Left lung (tissue), 14 donors: ENCODE data around the gene CYSLTR1. TPM values are rescaled to one million over a fixed set of nuclear protein-coding genes. Genes with fewer than 3 reads are reported as not detected.

ENCODE experiments used
- ATAC-seq: fragments of 200-7000 bp; cut with Tn5 transposase; one replicate; pipeline ENCODE4 v1.9.1; 2020; ENCODE audit warnings: moderate library complexity
- DNase-seq, 4 donors: peaks; one replicate each; pipeline ENCODE4 v3.0.0-alpha.2; 2013 to 2020
- H3K27ac ChIP-seq, 2 donors: fragments of 200-600 bp; sonication (generic) in 1 of 2; one replicate each; pipeline versions ENCODE4 v1.5.0 to v1.8.0; 2020 to 2021
- H3K27me3 ChIP-seq, 2 donors: fragments of 200-600 bp; sonication (generic) in 1 of 2; one replicate each; pipeline versions ENCODE4 v1.5.0 to v1.8.0; 2020 to 2021
- H3K36me3 ChIP-seq, 2 donors: fragments of 200-600 bp; sonication (generic) in 1 of 2; one replicate each; pipeline versions ENCODE4 v1.5.0 to v1.8.0; 2020 to 2021
- H3K4me1 ChIP-seq, 2 donors: fragments of 200-600 bp; one replicate each; pipeline ENCODE4 v1.8.0; 2021
- H3K4me3 ChIP-seq, 2 donors: fragments of 200-600 bp; sonication (generic) in 1 of 2; one replicate each; pipeline versions ENCODE4 v1.5.0 to v1.8.0; 2020 to 2021; ENCODE audit warnings: mild to moderate bottlenecking in 1 of 2
- H3K9me3 ChIP-seq, 2 donors: fragments of 200-600 bp; sonication (generic) in 1 of 2; one replicate each; pipeline versions ENCODE4 v1.5.0 to v1.8.0; 2020 to 2021
- CTCF ChIP-seq, 2 donors: fragments of 200-600 bp; sonication (generic) in 1 of 2; IDR thresholded peaks; one replicate each; pipeline versions ENCODE4 v1.5.0 to v1.8.0; 2021; ENCODE audit warnings: antibody characterized with exemption in 2 of 2
- intact Hi-C, 2 donors: fragments of 100-400 bp; cut with DNase I; formaldehyde crosslinking; loops; one replicate each; pipeline versions ENCODE4 v1.11.2 to v1.14.2; 2022
- long read RNA-seq, 12 donors: library from polyadenylated mRNA in 2 of 12; unstranded in 2 of 12; transcript quantifications; one replicate each; pipeline ENCODE4 v2.0.0 and lab custom pipeline, GENCODE V29; 2019 to 2026
- polyA plus RNA-seq, 6 donors: library from polyadenylated mRNA; unstranded; fragments of 120-200 nt; gene quantifications; one replicate each; pipeline ENCODE4 v1.2.1, GENCODE V29; 2013; ENCODE audit not compliant: insufficient read length in 6 of 6
- total RNA-seq, 2 donors: library from RNA; stranded (reverse); fragmentation: NEBNext Ultra II Directional; extraction: Animal tissue kit (Norgen Biotek cat#: 25700); gene quantifications; one replicate each; pipeline ENCODE4 v1.2.1, GENCODE V29; 2021
- donor health status: DM: no; HTN: yes; CAD: no.
- donor health status: DM: no; HTN: no; CAD: no.

The CYSLTR1 gene
- 1 to 10 TPM; 2.8 to 5.8 TPM for total RNA-seq
- polyA plus RNA-seq, result 1 to 10 TPM; 1.4 to 2.3 (median 1.9) TPM
- long read RNA-seq, donor 1, result 0 reads
- long read RNA-seq, donor 2, partial matches to known transcripts, result 0 of 1 reads
- long read RNA-seq, donor 2, other reads (novel, unspliced or antisense), result 0 of 1 reads
- long read RNA-seq, donor 3, result 0 reads
- long read RNA-seq, donor 4, partial matches to known transcripts, result 0 of 1 reads
- long read RNA-seq, donor 4, other reads (novel, unspliced or antisense), result 0 of 1 reads
- long read RNA-seq, donor 5, partial matches to known transcripts, result 0 of 2 reads
- long read RNA-seq, donor 5, other reads (novel, unspliced or antisense), result 0 of 2 reads
- long read RNA-seq, donor 6, partial matches to known transcripts, result 0 of 4 reads
- long read RNA-seq, donor 6, other reads (novel, unspliced or antisense), result 0 of 4 reads
- long read RNA-seq, donor 7, partial matches to known transcripts, result 0 of 1 reads
- long read RNA-seq, donor 7, other reads (novel, unspliced or antisense), result 0 of 1 reads
- long read RNA-seq, donor 8, partial matches to known transcripts, result 0 of 1 reads
- long read RNA-seq, donor 8, other reads (novel, unspliced or antisense), result 0 of 1 reads
- long read RNA-seq, donor 9, result 0 reads
- long read RNA-seq, donor 10, partial matches to known transcripts, result 0 of 3 reads
- long read RNA-seq, donor 10, other reads (novel, unspliced or antisense), result 0 of 3 reads
- long read RNA-seq, donor 11, partial matches to known transcripts, result 0 of 1 reads
- long read RNA-seq, donor 11, other reads (novel, unspliced or antisense), result 0 of 1 reads
- long read RNA-seq, donor 12, partial matches to known transcripts, result 0 of 2 reads
- long read RNA-seq, donor 12, other reads (novel, unspliced or antisense), result 0 of 2 reads

GRCh38 chrX:78327370-78328086, at the start of gene CYSLTR1:
CYSLTR1 (minus strand) TSS chrX:78327611; CDS start chrX:78273746, 53,865 bp downstream.
- peaks cover 0 to 7% of the 10 kb centered on the region in 2 donors for H3K4me1 ChIP-seq
- peak; percentile 71 for ATAC-seq
- peak within 1 kb of the TSS in 1 of 2 donors; percentile 37 for H3K4me3 ChIP-seq
- H3K27ac ChIP-seq, result peak within 1 kb of the TSS; percentile 40 to 77
- intact Hi-C loops, result no loop called here
- H3K36me3 ChIP-seq, result no peaks in the 10 kb centered on the region
- no peak for DNase-seq
- no peaks in the 10 kb centered on the region for H3K9me3 ChIP-seq
- H3K27me3 ChIP-seq, result no peaks in the 10 kb centered on the region
- no peak for TF ChIP-seq CTCF (IDR thresholded peaks at IDR 0.05)

- H3K4me3 ChIP-seq, result no peak overlapping the region
- no peaks in the 10 kb centered on the region for H3K36me3 ChIP-seq
- intact Hi-C loops, result no loop called here
- no peaks in the 10 kb centered on the region for H3K4me1 ChIP-seq
- H3K9me3 ChIP-seq, result no peaks in the 10 kb centered on the region
- TF ChIP-seq CTCF (IDR thresholded peaks at IDR 0.05), result no peak
- no peaks in the 10 kb centered on the region for H3K27me3 ChIP-seq
- DNase-seq (no peak), ATAC-seq (no peak)
- H3K27ac ChIP-seq, result no peak overlapping the region
Measured at GRCh38 chrX:78377186-78377585, 49.8 kb upstream of the CYSLTR1 start.

GRCh38 chrX:78375894-78376293, 48.5 kb upstream of the CYSLTR1 start:
- Histone ChIP-seq H3K9me3 (no peaks in the 10 kb centered on the region), H3K4me1 (no peaks in the 10 kb centered on the region), H3K4me3 (no peak overlapping the region), H3K36me3 (no peaks in the 10 kb centered on the region), H3K27ac (no peak overlapping the region), H3K27me3 (no peaks in the 10 kb centered on the region)
- intact Hi-C loops, result no loop called here
- no peak for DNase-seq
- no peak for ATAC-seq
- no peak for TF ChIP-seq CTCF (IDR thresholded peaks at IDR 0.05)

GRCh38 chrX:78366576-78366975, 39.2 kb upstream of the CYSLTR1 start:
- H3K4me1 ChIP-seq, result no peaks in the 10 kb centered on the region
- H3K4me3 ChIP-seq, result no peak overlapping the region
- DNase-seq (no peak), ATAC-seq (no peak)
- intact Hi-C loops, result no loop called here
- no peak overlapping the region for H3K27ac ChIP-seq
- no peaks in the 10 kb centered on the region for H3K27me3 ChIP-seq
- no peaks in the 10 kb centered on the region for H3K36me3 ChIP-seq
- no peak for TF ChIP-seq CTCF (IDR thresholded peaks at IDR 0.05)
- no peaks in the 10 kb centered on the region for H3K9me3 ChIP-seq
